NB4 (cell line): ENCODE measurements around the gene FMN2.

Source experiments
- CTCF ChIP-seq: IDR thresholded peaks from one replicate; pipeline ENCODE4 v1.5.1; 2012; ENCODE audit warnings: low read depth, low read length
- MAX ChIP-seq: IDR thresholded peaks from 2 replicates; pipeline ENCODE4 v1.6.1; 2011; ENCODE audit warnings: low read depth, low read length
- POLR2A ChIP-seq: IDR thresholded peaks from 2 replicates; pipeline ENCODE4 v1.6.1; 2011; ENCODE audit warnings: mild to moderate bottlenecking; ENCODE audit not compliant: insufficient read length; ENCODE audit errors: extremely low read depth

- TF ChIP-seq CTCF (no peak), POLR2A (no peak), MAX (no peak)
Measured at GRCh38 chr1:240232530-240232929, 140.8 kb downstream of the FMN2 start.
